Panc1 (cell line): ENCODE data around the gene ZBTB9. TPM values are rescaled to one million over a fixed set of nuclear protein-coding genes. Genes with fewer than 3 reads are reported as not detected.
A peak's percentile ranks its signal among the peaks of the same experiment; 100 is the strongest.

Experiments
- ATAC-seq: fragments of 200-7000 bp; cut with Tn5 transposase; 2 replicates; pipeline ENCODE4 v1.9.1; 2020; ENCODE audit warnings: mild to moderate bottlenecking, moderate library complexity
- BruUV-seq: library from RNA; stranded (reverse); fragments of 400-500 nt; replicated peaks from 2 replicates; lab custom pipeline; 2021; lab: Mats Ljungman, UMichigan
- CTCF ChIA-PET: fragments of 300-600 bp; sonication (Branson Sonifier 250); formaldehyde crosslinking; loops from one replicate; lab custom pipeline; 2022; ENCODE audit warnings: antibody characterized with exemption; lab: Charles Lee
- POLR2A ChIA-PET: fragments of 300-600 bp; sonication (Branson Sonifier 250); formaldehyde crosslinking; loops from one replicate; lab custom pipeline; 2022; ENCODE audit warnings: antibody characterized with exemption; lab: Charles Lee
- DNase-seq: peaks from one replicate; pipeline ENCODE4 v3.0.0-alpha.2; 2010; ENCODE audit warnings: low read depth, low spot score
- H3K27ac ChIP-seq: 2 replicates; pipeline ENCODE4 v1.5.1; 2011; ENCODE audit warnings: mild to moderate bottlenecking, low read length, inconsistent platforms
- H3K27me3 ChIP-seq: fragments of 200-500 bp; sonication (Bioruptor generic); 2 replicates; pipeline ENCODE4 v1.6.0; 2014; ENCODE audit warnings: low read length, inconsistent platforms; ENCODE audit not compliant: control insufficient read depth, insufficient read depth
- H3K36me3 ChIP-seq: fragments of 200-500 bp; sonication (Bioruptor generic); 2 replicates; pipeline ENCODE4 v1.5.1; 2014; ENCODE audit warnings: inconsistent platforms, mild to moderate bottlenecking, low read length, moderate library complexity; ENCODE audit not compliant: control insufficient read depth, insufficient read depth
- H3K4me1 ChIP-seq: 2 replicates; pipeline ENCODE4 v1.5.1; 2011; ENCODE audit warnings: inconsistent platforms, mild to moderate bottlenecking, low read length, moderate library complexity; ENCODE audit not compliant: control insufficient read depth, insufficient read depth
- H3K4me3 ChIP-seq, 2 experiments: 2 replicates each; pipeline ENCODE4 v1.5.1; 2011 to 2012; ENCODE audit warnings: low read depth in 2 of 2, low read length in 2 of 2, mild to moderate bottlenecking in 2 of 2, inconsistent platforms in 1 of 2, moderate library complexity in 1 of 2
- H3K9me3 ChIP-seq: fragments of 200-500 bp; sonication (Bioruptor generic); 2 replicates; pipeline ENCODE4 v1.5.1; 2014; ENCODE audit warnings: low read depth, mild to moderate bottlenecking, inconsistent platforms, low read length, moderate library complexity; ENCODE audit not compliant: control insufficient read depth, insufficient read depth
- CTCF ChIP-seq: fragments of 450-650 bp; IDR thresholded peaks from 2 replicates; pipeline ENCODE4 v1.5.1; 2017; ENCODE audit warnings: mild to moderate bottlenecking
- POLR2AphosphoS5 ChIP-seq: IDR thresholded peaks from 2 replicates; pipeline ENCODE4 v1.6.1; 2012; ENCODE audit warnings: mild to moderate bottlenecking, low read depth, low read length, moderate library complexity
- SIN3A ChIP-seq: IDR thresholded peaks from 2 replicates; pipeline ENCODE4 v1.6.1; 2012; ENCODE audit warnings: low read depth, mild to moderate bottlenecking, low read length, moderate library complexity, borderline replicate concordance; ENCODE audit not compliant: insufficient read depth
- TCF7L2 ChIP-seq: IDR thresholded peaks from 2 replicates; pipeline ENCODE4 v1.6.1; 2011; ENCODE audit warnings: mild to moderate bottlenecking, low read depth, low read length, inconsistent platforms
- in situ Hi-C: cut with HindIII; loops from 2 replicates; pipeline ENCODE4 v1.10.0; 2016; ENCODE audit warnings: low sequenced_read_pairs, low pct_unique_long_range_greater_than_20kb
- intact Hi-C: fragments of 100-400 bp; cut with micrococcal nuclease; formaldehyde crosslinking; loops from one replicate; pipeline ENCODE4 v1.10.0; 2022; ENCODE audit not compliant: unreplicated experiment
- total RNA-seq: library from RNA; stranded (reverse); gene quantifications from one replicate; pipeline ENCODE4 v1.2.1, GENCODE V29; 2021; ENCODE audit not compliant: unreplicated experiment
- TF ChIP-seq, protein P1 (sequence below), 2 experiments: IDR thresholded peaks; 2 replicates each; pipeline ENCODE4 v1.6.1; 2011 to 2012; ENCODE audit warnings: low read depth in 2 of 2, control low read depth in 1 of 2, low read length in 1 of 2, mild to moderate bottlenecking in 1 of 2, moderate library complexity in 1 of 2; ENCODE audit not compliant: insufficient read depth in 1 of 2

ZBTB9 gene
- total RNA-seq, 1 experiment from 2014 or later: 17.6 TPM

- ChIA-PET CTCF (interaction anchor here (0.5 kb wide), 1 partner anchor 97 kb away, joined by 3 read pairs; no protein-coding TSS in a partner anchor), POLR2A (interaction anchor here (0.5 kb wide), 1 partner anchor 1801 kb away, joined by 8 read pairs; no protein-coding TSS in a partner anchor)
- in situ Hi-C loops: no loop called here
- no TSS peak for BruUV-seq
- no peaks in the 10 kb centered on the region for H3K27me3 ChIP-seq
- TF ChIP-seq TCF7L2: no peak
- TF ChIP-seq SIN3A: no peak
- no peak for TF ChIP-seq CTCF
- no peak for TF ChIP-seq POLR2AphosphoS5
- TF ChIP-seq, protein P1, sequence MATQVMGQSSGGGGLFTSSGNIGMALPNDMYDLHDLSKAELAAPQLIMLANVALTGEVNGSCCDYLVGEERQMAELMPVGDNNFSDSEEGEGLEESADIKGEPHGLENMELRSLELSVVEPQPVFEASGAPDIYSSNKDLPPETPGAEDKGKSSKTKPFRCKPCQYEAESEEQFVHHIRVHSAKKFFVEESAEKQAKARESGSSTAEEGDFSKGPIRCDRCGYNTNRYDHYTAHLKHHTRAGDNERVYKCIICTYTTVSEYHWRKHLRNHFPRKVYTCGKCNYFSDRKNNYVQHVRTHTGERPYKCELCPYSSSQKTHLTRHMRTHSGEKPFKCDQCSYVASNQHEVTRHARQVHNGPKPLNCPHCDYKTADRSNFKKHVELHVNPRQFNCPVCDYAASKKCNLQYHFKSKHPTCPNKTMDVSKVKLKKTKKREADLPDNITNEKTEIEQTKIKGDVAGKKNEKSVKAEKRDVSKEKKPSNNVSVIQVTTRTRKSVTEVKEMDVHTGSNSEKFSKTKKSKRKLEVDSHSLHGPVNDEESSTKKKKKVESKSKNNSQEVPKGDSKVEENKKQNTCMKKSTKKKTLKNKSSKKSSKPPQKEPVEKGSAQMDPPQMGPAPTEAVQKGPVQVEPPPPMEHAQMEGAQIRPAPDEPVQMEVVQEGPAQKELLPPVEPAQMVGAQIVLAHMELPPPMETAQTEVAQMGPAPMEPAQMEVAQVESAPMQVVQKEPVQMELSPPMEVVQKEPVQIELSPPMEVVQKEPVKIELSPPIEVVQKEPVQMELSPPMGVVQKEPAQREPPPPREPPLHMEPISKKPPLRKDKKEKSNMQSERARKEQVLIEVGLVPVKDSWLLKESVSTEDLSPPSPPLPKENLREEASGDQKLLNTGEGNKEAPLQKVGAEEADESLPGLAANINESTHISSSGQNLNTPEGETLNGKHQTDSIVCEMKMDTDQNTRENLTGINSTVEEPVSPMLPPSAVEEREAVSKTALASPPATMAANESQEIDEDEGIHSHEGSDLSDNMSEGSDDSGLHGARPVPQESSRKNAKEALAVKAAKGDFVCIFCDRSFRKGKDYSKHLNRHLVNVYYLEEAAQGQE (IDR thresholded peaks at IDR 0.05; ENCODE audit: insufficient read depth in 1 of 2, low read depth in 2 of 2, low read length in 1 of 2): no peak
- H3K9me3 ChIP-seq: no peaks in the 10 kb centered on the region
- H3K4me3 ChIP-seq: peak overlapping the region; percentile 78 to 97
- H3K36me3 ChIP-seq: no peaks in the 10 kb centered on the region
- H3K27ac ChIP-seq: peak overlapping the region; percentile 97
- DNase-seq: no peak
- ATAC-seq: no peak
- intact Hi-C loops: loop anchor here (10.0 kb wide), 1 partner anchor 121 kb away; no protein-coding TSS in a partner anchor
- peaks cover 7% of the 10 kb centered on the region; the same call in 1 of the 2 replicates for H3K4me1 ChIP-seq
Observed at GRCh38 chr6:33453393-33454008, 875 bp upstream of the ZBTB9 start.

DNA sequence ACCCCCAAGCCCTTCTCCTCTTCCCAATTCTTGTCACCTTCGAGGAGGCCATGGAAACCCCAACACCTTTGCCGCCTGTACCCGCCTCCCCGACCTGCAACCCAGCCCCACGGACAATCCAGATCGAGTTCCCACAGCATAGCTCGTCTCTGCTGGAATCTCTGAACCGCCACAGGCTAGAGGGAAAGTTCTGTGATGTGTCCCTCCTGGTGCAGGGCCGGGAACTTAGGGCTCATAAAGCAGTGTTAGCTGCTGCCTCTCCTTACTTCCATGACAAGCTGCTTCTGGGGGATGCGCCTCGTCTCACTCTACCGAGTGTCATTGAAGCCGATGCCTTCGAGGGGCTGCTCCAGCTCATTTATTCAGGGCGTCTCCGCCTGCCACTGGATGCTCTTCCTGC lies 675 bp downstream of the ZBTB9 start:
- in situ Hi-C loops (no loop called here), intact Hi-C loops (loop anchor here (10.0 kb wide), 1 partner anchor 120 kb away; no protein-coding TSS in a partner anchor)
- no peaks in the 10 kb centered on the region for H3K27me3 ChIP-seq
- peak overlapping the region; percentile 78 to 97 for H3K4me3 ChIP-seq
- DNase-seq (no peak), ATAC-seq (no peak)
- CTCF ChIA-PET: no interaction called here
- POLR2A ChIA-PET: no interaction called here
- H3K4me1 ChIP-seq: peaks cover 7% of the 10 kb centered on the region; the same call in 1 of the 2 replicates
- H3K9me3 ChIP-seq: no peaks in the 10 kb centered on the region
- no TSS peak for BruUV-seq
- H3K27ac ChIP-seq: peak overlapping the region; percentile 97
- no peaks in the 10 kb centered on the region for H3K36me3 ChIP-seq
- TF ChIP-seq POLR2AphosphoS5 (no peak), SIN3A (no peak), TCF7L2 (no peak), CTCF (no peak)
- TF ChIP-seq, protein P1 (IDR thresholded peaks at IDR 0.05; ENCODE audit: insufficient read depth in 1 of 2, low read depth in 2 of 2, low read length in 1 of 2): no peak
